Measurements from ENCODE around the gene TMCO4. TPM values are rescaled to one million over a fixed set of nuclear protein-coding genes. Genes with fewer than 3 reads are reported as not detected.
A peak's percentile ranks its signal among the peaks of the same experiment; 100 is the strongest.
"Not testable (repeated sequence)": the region's sequence is repeated elsewhere in the genome, so short reads cannot be mapped to it uniquely, and the experiment has no call there.

TMCO4 gene
- polyA plus RNA-seq, 5 donors, result 14.5 to 21.1 (median 17.2) TPM

DNA sequence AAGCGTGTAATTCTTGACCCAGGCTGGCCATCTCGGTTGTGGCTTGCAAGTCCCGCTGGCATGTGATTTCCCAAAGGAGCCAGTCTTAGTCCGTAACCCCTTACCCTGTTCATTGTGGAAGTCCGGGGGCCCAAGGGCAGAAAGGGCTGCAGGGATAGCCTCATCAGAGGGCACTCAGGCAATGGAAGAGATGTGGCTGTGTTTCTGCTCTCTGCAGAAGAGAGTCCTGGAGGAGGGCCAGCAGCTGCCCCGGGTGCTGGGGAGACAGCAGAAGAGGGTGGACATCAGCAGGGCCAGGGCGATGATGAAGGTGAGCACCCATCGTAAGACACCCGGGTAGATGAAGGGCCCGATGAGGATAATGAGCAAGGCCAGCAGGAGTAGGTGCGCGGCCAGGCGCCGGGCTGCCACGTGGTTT, 14.5 kb upstream of the TMCO4 start:
- no peak for DNase-seq

DNA sequence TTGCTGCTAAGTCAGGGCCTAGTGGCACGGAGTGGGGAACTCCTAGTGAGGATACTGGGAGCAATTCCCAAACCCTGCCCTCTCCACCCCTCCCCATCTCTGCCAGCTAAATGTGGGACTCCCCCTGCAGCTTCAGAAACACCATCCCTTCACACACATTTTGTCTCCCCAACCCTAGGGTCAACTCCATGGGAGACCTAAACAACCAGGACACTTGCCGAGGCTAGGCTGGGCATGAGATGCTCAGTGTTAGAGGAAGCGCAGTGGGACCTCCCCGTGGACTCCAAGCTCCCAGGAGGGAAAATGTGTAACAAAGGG, 13.9 kb upstream of the TMCO4 start:
- no peak for DNase-seq

GRCh38 chr1:19812875-19813642, 13.3 kb upstream of the TMCO4 start:
- no peak for DNase-seq

DNA sequence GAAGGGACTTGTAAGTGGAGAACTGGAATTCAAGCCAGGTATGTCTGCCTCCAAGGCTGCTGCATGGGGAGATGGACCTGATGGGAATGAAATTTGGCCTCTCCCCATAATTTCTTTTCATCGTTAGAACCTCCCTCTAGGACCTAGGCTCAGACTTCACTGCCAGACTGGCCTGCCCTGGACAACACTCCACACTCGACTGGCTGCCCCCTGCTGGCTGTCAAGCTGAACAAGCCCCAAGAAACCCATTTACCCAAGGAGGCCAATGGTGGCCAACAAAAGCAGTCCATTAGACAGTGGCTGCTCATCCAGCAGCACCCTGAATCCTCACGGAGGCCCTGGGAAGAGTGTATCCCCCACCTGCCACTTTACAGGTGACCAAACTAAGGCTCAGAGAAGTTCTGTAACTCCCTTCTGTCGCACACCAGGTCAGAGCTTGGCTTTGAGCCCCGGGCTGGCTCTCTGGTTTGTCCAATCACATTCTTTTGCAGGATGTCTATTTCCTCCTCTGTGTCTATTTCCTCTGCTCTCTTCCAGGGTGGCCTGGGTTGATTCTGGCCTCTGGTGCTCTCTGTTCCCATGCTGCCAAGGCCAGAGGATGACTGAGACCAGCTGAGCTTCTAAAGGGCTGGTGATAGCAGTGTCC, 11.6 kb upstream of the TMCO4 start:
- DNase-seq, result no peak

- DNase-seq, result no peak
Measured at GRCh38 chr1:19809044-19809750, 9.5 kb upstream of the TMCO4 start.

GRCh38 chr1:19808351-19808750, 8.6 kb upstream of the TMCO4 start:
- DNase-seq, result no peak

DNA sequence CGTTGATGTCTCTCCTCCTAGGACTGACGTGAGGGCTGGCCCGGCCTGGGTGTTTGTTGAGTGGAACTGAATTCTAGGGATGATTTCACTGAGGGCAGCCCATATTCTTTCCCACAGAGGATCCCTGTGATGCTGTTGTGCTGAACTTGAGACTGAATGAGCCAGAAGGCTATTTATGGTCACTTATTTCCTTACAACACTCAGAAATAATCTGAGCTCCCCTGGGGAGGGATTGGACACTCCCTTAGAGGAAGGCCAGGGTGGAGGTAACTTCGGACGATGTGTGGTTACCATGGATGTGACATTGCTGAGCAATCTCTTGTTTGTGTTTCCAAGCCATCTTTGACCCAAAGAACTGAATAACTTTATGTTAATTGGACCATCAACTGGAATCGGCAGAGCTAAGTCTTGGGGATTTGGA, 5.1 kb upstream of the TMCO4 start:
- DNase-seq, result no peak

DNA sequence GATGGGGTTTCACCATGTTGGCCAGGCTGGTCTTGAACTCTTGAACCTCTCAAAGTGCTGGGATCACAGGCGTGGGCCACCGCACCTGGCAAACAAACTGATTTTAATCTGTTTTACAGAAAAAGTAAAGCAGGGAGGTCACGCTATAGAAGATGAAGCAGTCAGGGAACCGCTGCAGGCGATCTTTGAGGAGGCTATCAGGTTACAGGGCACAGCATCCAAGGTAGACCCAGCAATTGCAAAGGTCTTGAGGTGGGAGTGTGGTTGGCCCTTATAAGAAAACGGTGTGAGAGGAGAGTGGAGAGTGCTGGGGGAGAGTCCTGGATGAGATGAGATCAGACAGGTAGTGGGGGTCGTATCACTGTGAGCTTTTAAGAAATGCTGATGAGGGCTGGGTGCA, 2.6 kb upstream of the TMCO4 start:
- no peak for DNase-seq

- DNase-seq, result peak; percentile 46 to 53
Measured at GRCh38 chr1:19800076-19800804, 524 bp upstream of the TMCO4 start.

DNA sequence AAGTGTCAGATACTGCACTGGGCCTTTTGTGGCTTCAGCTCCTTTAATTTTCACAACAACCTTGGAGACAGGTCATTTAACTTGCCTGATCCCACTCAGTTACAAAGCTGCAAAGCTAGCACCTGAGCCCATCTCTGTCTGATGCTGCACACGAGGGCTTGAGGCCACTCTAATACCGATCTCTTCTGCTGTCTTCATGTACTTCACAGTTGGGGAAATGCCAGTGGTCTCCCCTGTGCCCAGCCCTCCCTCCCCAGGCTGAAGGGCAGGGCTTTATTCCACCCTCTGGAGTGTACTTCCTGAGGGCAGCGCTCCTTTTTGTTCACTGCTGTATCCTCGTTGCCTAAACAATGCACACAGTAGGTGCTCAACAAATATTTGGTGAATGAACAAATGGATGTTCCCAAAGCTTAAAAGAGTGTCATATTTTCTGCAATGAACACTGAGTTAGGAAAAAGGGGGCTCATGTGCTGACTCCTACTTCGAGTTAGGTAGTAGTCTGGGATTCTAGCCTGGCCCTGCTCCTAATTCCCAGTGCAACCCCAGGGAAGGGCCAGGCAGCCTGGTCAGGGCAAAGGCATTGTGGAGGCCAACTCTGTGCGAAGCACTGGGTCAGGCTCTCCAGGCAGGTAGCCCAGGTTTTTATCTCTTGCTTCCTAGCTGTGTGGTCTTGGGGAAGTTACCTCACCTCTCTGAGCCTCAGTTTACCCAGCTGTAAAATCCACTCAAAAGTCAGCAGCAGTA, 1.1 kb downstream of the TMCO4 start:
- no peak for DNase-seq

DNA sequence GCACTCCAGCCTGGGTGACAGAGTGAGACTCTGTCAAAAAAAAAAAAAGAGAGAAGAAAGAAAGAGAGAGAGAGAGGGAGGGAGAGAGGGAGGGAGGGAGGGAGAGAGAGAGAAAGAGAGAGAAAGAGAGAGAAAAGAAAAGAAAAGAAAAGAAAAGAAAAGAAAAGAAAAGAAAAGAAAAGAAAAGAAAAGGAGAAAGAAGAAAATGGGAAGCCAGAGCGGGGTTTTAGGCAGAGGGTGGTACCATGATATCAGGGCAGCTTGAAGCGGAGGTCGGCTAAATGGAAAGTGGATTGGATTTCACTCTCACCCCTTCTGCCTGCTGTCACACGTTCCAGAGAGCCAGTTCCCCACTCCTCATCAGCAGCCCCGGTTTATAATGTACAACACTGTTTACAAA, 1.9 kb downstream of the TMCO4 start:
- DNase-seq, result no peak

GRCh38 chr1:19794583-19794982, 5.1 kb downstream of the TMCO4 start:
- DNase-seq, result no peak

DNA sequence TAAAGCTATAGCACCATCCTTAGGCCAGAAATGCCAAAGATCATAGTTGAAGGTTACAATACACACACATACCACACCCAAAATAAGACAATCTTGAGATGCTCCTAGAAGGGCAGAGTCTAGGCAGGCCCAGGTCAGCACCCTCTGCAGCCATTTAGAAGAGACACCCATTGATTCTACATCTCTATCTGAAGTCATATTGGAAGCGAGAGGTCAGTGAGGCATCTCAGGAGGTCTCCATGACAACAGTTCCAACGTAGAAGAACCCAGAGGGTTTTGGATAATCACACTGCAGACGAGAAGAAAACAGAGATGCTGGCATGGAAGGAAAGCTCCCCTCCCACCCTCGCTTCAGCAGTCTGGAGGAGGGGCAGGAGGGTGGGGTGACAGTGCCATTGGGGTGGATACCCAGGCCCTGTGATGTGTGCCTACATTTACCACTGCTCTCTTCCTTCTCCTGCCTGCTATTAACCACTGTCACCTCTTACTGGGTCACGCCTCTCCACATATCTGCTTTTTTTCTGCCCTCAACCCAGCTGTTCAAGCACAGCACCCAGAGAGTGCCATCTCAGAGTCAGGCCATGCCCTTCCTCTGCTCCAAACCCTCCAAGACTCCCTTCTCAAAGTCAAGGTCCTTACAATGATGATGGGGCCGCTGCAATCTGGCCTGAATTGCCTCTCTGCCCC, 6.2 kb downstream of the TMCO4 start:
- DNase-seq, result no peak

DNA sequence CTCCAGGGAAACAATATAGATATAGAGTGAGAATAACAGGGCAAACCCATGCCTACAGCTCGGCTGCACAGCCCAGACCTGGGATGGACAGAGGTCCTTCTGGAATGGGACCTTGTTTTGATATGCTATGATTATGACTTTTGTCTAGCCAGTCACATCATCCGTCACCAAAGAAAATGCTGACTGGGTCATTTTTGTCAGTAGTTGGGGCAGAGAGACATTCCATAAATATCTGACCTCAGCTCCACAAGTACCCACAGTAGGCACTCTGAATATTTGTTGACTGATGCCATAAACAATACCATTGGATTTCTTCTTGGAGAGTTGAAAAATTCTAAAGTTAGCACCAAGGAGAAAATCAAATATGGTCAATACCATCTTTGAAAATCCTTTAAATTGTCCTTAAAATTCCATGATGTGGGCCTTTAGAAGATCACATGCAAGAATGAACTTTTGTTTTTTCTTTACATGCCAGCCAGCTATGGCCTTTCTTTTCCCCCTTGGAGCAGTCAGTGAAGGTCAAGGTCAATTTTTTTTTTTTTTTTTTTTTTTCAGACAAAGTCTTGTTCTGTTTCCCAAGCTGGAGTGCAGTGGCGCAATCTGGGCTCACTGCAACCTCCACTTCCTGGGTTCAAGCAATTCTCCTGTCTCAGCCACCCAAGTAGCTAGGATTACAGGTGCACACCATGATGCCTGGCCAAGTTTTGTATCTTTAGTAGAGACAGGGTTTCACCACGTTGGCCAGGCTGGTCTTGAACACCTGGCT, 7.3 kb downstream of the TMCO4 start:
- no peak for DNase-seq

- not testable (repeated sequence) for DNase-seq
Measured at GRCh38 chr1:19790061-19790975, 9.4 kb downstream of the TMCO4 start.

- peak in 1 of 2 donors; percentile 39 for DNase-seq
Measured at GRCh38 chr1:19786988-19787423, 12.7 kb downstream of the TMCO4 start.

GRCh38 chr1:19785660-19786059, 14.1 kb downstream of the TMCO4 start:
- no peak for DNase-seq

- no peak for DNase-seq
Measured at GRCh38 chr1:19780267-19780877, 19.3 kb downstream of the TMCO4 start.

DNA sequence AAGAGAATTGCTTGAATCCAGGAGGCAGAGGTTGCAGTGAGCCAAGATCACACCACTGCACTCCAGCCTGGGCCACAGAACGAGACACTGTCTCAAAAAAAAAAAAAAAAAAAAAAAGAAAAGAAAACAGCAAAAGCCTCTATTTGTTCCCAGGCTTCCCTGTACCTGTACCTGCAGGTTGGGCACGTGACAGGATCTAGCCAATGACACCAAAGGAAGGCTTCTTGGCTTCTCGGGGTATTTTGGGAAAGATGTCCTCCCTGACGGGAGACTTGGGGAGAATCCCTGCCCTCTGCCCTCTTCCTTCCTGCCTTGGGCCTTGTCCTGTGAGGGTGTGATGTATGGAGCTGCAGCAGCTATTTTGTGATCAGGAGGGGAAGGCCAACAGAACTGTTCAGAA, 22.8 kb downstream of the TMCO4 start:
- no peak for DNase-seq
